Activated T-helper 2 cell treated with anti-CD3 and anti-CD28 coated beads, Interferon-gamma antibody, Interleukin-2, Interleukin-4, amounts not matched to agents 10 μg/mL and 5 μg/mL and 100 μg/mL, durations not matched to agents 14 hours and 24 hours and 36 hours (primary cell): Measurements from ENCODE around the gene MAP2K5. TPM values are rescaled to one million over a fixed set of nuclear protein-coding genes. Genes with fewer than 3 reads are reported as not detected.
A peak's percentile ranks its signal among the peaks of the same experiment; 100 is the strongest.

ENCODE experiments used
- DNase-seq: peaks from one replicate; pipeline ENCODE4 v3.0.0; 2021; ENCODE audit warnings: low spot score
- H3K27ac Mint-ChIP-seq: one replicate; pipeline ENCODE4 v1.8.0; 2021; ENCODE audit warnings: mixed read lengths
- H3K27me3 Mint-ChIP-seq: one replicate; pipeline ENCODE4 v1.8.0; 2021; ENCODE audit warnings: low read depth, mixed read lengths
- H3K36me3 Mint-ChIP-seq: one replicate; pipeline ENCODE4 v1.8.0; 2021; ENCODE audit warnings: low read depth, mixed read lengths
- H3K4me1 Mint-ChIP-seq: one replicate; pipeline ENCODE4 v1.8.0; 2021; ENCODE audit warnings: low read depth, mixed read lengths
- H3K4me3 Mint-ChIP-seq: one replicate; pipeline ENCODE4 v1.8.0; 2021; ENCODE audit warnings: low read depth, mild to moderate bottlenecking, moderate library complexity, mixed read lengths
- H3K9me3 Mint-ChIP-seq: one replicate; pipeline ENCODE4 v1.8.0; 2021; ENCODE audit warnings: mixed read lengths
- intact Hi-C: fragments of 100-400 bp; cut with micrococcal nuclease; formaldehyde crosslinking; loops from one replicate; pipeline ENCODE4 v1.15.1; 2023
- total RNA-seq: library from RNA; stranded (reverse); gene quantifications from 2 replicates; pipeline ENCODE4 v1.2.3, GENCODE V29; 2022

The MAP2K5 gene
- total RNA-seq, 1 donor from 2014 or later = 25.9 TPM

DNA sequence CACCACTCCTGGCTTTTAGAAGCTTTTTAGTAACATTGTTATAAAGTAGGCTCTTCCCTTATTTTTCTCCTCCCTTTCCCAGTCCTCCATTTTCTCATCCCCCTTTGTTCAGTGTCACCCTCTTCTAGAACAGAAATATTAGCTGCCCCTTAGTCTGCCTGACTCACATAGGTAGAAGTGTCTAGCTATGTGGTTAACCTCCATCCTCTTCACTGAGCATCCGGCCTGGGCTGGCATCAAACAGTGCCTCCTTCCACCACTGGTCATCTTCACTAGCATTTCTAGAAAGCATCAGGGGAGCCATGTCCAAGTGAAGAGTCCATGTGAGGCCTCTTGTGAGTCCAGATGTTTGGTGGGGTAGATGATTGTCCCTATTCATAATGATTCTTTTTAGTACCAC lies 212.8 kb downstream of the MAP2K5 start:
- intact Hi-C loops = no loop called here
- H3K4me1 Mint-ChIP-seq = peaks cover 41% of the 10 kb centered on the region
- no peak overlapping the region for H3K4me3 Mint-ChIP-seq
- H3K27ac Mint-ChIP-seq = no peak overlapping the region
- no peaks in the 10 kb centered on the region for H3K27me3 Mint-ChIP-seq
- peaks cover 3% of the 10 kb centered on the region for H3K9me3 Mint-ChIP-seq
- no peak for DNase-seq
- H3K36me3 Mint-ChIP-seq = peaks cover 7% of the 10 kb centered on the region

DNA sequence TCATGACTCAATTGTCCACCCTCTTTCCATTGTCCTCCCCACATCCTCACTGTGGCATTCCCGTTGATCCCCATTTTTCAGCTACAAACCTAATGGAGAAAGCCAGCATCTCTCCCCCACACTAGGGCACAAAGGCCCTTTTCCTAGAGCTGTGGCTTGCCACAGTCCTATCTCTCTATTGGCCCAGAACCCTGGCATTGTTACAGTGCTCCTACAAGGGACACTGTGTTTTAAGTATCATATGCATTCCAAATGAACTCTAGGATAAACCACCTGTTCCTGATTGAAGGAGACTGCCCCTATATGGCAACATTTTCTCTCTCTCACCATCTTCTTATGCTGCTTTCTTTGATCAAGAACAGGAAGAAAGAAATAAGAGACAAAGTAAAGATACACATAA lies 213.4 kb downstream of the MAP2K5 start:
- peaks cover 3% of the 10 kb centered on the region for H3K9me3 Mint-ChIP-seq
- no peaks in the 10 kb centered on the region for H3K27me3 Mint-ChIP-seq
- peaks cover 42% of the 10 kb centered on the region for H3K4me1 Mint-ChIP-seq
- intact Hi-C loops = no loop called here
- H3K4me3 Mint-ChIP-seq = no peak overlapping the region
- no peak overlapping the region for H3K27ac Mint-ChIP-seq
- no peak for DNase-seq
- peaks cover 7% of the 10 kb centered on the region for H3K36me3 Mint-ChIP-seq

DNA sequence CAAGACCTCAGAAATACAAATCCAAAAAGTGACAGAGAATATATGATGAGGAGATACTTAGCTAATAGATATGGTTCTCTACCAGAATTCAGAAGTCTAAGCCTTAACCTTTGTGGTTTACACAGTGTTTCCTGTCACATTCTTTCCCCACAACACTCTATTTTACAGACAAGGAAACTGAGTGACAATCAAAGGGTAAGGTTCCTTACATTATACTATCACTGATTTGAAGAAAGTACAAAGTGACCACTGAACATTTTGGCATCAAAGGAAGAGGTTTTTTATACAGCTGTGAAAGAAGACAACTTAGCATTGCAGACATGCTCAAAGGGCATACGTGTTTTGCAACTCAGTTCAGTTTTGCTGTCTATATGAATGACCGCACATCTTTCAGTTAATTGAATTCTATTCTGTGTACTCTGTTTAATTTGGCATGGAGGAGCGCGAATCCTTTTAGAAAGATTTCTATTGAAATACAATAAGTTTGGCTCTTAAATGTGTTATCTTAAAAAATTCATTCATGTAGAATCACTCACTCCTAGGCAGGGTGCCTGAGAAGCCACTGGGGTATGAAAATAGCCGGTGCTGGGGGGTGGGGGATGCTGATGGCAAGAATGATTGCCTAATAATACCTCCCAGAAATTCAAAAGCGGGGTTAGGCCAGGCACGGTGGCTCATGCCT lies 216.3 kb downstream of the MAP2K5 start:
- Mint-ChIP-seq H3K27ac (peak overlapping the region; percentile 64), H3K4me3 (no peak overlapping the region)

DNA sequence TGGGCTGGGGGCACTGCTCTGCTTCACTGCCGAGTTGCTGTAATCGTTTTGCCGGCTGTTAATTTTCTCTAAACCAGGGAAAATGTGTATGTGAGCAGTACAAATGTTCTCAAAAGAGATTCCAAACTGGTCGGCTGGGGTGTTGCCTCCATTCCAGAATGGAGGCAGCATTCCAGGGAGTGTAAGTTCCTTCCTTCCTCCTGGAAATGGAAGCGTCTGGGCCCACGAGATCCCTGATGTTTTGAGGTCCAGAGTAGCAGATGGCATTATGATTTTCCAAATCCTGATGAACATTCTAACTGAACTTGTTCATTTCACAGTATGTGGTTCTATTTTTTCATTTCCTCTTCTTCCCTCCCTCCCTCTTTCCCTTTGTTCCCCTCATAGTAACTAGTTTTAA lies 218.4 kb downstream of the MAP2K5 start:
- no peak overlapping the region for H3K27ac Mint-ChIP-seq
- intact Hi-C loops = no loop called here
- H3K4me1 Mint-ChIP-seq = peaks cover 62% of the 10 kb centered on the region
- H3K9me3 Mint-ChIP-seq = no peaks in the 10 kb centered on the region
- DNase-seq = no peak
- peaks cover 8% of the 10 kb centered on the region for H3K36me3 Mint-ChIP-seq
- no peak overlapping the region for H3K4me3 Mint-ChIP-seq
- H3K27me3 Mint-ChIP-seq = peaks cover 3% of the 10 kb centered on the region

More for the DNA sequence above, 216.3 kb downstream of the MAP2K5 start:
- intact Hi-C loops = loop anchor here (2.0 kb wide), 1 partner anchor 220 kb away; no protein-coding TSS in a partner anchor
- DNase-seq = no peak
- peaks cover 68% of the 10 kb centered on the region for H3K4me1 Mint-ChIP-seq
- H3K27me3 Mint-ChIP-seq = peaks cover 3% of the 10 kb centered on the region
- H3K9me3 Mint-ChIP-seq = peaks cover 3% of the 10 kb centered on the region
- H3K36me3 Mint-ChIP-seq = peaks cover 7% of the 10 kb centered on the region

DNA sequence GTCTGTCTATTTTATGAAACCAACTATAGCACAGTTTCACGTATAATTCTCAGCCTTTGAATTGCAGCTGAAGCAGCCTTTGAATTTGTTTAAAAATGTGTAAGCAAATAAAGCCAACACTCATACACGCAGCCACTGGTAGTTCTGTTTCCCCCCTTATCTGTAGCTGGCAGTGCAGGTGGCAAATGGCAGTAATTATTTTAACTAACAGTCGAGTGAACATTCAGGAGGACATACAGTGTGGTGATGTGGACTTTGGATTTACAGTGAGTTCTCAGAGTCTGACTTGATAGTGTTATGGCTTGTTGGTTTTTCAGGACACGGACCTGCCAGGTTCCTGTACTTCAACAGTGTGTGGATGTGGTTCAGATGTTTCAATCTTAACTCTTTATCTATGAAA lies 218.8 kb downstream of the MAP2K5 start:
- Mint-ChIP-seq H3K36me3 (peaks cover 6% of the 10 kb centered on the region), H3K27me3 (peaks cover 3% of the 10 kb centered on the region), H3K4me3 (no peak overlapping the region), H3K4me1 (peaks cover 60% of the 10 kb centered on the region), H3K27ac (peak overlapping the region; percentile 18), H3K9me3 (no peaks in the 10 kb centered on the region)
- no peak for DNase-seq
- intact Hi-C loops = no loop called here

DNA sequence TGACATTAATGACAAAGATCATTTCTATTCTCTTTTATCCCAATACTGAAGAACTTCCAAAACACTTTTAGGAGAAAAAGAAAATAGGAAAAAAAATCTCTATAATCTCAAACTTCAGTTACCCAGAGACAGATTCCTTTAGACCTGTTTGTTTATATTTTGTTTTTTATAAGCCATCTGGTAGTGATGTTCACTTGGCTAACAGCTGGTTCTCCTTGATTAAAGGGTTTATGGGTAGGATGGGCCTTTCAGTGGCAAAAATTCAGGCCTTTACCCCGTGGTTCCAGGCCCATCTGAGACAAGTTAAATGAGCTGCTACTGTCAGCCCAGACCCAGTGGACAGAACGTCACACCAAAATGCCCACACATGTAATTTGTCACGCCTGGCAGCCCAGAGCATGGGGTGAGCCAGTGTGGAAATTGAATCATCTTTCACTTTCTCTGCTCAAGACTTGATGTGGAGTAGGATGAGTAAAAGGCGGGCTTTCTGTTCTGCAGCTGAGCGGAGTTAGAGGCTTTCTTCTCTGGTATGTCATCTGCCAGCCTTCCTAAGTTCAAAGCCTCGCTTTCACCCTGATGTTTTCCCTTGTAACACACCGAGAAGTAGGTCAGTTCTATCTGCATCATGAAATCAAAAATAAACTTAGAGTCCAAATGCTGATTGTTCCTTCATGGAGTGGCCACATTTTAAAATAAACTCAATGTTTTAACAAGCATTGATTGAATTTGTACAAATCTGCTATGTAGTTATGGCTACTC lies 220.3 kb downstream of the MAP2K5 start:
- H3K36me3 Mint-ChIP-seq = peaks cover 6% of the 10 kb centered on the region
- peak overlapping the region; percentile 29 for H3K27ac Mint-ChIP-seq
- no peak overlapping the region for H3K4me3 Mint-ChIP-seq
- DNase-seq = peak; percentile 39
- H3K9me3 Mint-ChIP-seq = no peaks in the 10 kb centered on the region
- peaks cover 56% of the 10 kb centered on the region for H3K4me1 Mint-ChIP-seq
- peaks cover 3% of the 10 kb centered on the region for H3K27me3 Mint-ChIP-seq
- intact Hi-C loops = loop anchor here (2.0 kb wide), 1 partner anchor 18 kb away; no protein-coding TSS in a partner anchor

DNA sequence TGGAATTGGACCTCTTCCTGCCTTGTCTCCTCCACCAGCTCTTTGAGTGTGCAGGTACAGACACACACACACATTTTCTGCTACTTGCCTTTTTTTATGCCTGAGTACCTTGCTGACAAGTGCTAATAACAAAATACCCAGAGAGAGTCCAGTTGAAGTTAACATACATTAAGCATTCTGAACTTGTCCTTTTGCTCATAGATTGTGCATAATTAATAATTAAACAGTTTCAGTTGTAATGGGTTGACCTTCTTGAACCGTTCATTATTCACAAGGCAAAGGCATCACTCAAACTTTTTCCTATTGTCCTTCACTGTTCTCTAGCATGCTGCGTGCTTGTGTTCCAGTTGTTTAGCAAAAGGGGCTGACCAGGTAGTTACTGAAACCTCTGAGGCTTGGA lies 223.2 kb downstream of the MAP2K5 start:
- Mint-ChIP-seq H3K4me1 (peaks cover 39% of the 10 kb centered on the region), H3K9me3 (no peaks in the 10 kb centered on the region), H3K4me3 (no peak overlapping the region), H3K27ac (no peak overlapping the region), H3K27me3 (peaks cover 5% of the 10 kb centered on the region), H3K36me3 (peaks cover 6% of the 10 kb centered on the region)
- DNase-seq = no peak
- intact Hi-C loops = no loop called here

DNA sequence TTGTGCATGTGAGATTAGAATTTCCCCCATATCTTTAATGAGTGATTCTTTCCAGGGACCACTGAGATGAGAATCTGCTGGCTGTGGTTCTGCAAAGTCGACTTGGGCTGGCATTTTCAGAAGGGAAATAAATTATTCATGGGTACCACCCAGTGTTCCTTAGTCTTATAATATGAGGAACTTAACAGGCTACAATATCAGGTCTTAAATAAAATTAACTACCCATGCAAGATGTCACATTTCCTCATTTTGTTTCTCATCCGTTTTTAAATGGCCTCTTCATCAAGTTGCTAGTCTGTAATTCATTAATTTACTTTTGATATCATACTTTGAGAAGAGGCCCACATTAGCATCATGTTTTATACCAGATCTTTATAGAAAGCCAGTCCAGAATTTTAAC lies 224.5 kb downstream of the MAP2K5 start:
- H3K4me3 Mint-ChIP-seq = no peak overlapping the region
- no peaks in the 10 kb centered on the region for H3K9me3 Mint-ChIP-seq
- H3K4me1 Mint-ChIP-seq = peaks cover 28% of the 10 kb centered on the region
- H3K36me3 Mint-ChIP-seq = peaks cover 6% of the 10 kb centered on the region
- intact Hi-C loops = no loop called here
- no peak overlapping the region for H3K27ac Mint-ChIP-seq
- peaks cover 1% of the 10 kb centered on the region for H3K27me3 Mint-ChIP-seq
- no peak for DNase-seq

DNA sequence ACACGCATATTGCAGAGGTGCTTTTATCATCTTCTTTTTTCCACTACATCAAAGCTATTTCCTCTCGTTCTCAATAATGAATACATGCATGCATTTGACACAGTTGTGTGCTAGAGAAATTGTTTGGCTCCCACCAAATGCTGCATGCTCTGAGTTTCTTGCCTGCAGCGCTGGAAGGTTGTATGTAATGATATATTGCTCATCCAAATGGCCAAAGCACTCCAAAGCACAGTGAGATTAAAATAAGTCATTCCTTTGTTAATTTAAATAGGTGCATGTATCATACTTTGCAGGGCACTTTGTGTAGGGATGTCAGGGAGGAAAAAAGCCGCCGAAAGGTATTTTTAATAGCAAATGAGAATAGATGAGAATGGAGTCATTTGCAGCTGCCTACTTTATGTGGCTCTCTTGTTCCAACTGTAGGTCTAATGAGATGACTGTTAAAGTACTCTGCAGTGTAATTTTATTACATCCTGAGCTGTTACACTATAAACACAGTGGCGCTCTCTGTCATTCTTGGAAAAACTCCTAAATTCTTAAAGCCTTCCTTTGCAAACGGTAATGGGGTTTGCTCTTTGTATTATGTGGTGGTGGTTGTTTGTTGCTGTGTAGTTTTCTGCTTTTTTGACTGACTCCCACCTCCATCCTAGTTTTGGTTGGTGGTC lies 225.9 kb downstream of the MAP2K5 start:
- peaks cover 1% of the 10 kb centered on the region for H3K27me3 Mint-ChIP-seq

DNA sequence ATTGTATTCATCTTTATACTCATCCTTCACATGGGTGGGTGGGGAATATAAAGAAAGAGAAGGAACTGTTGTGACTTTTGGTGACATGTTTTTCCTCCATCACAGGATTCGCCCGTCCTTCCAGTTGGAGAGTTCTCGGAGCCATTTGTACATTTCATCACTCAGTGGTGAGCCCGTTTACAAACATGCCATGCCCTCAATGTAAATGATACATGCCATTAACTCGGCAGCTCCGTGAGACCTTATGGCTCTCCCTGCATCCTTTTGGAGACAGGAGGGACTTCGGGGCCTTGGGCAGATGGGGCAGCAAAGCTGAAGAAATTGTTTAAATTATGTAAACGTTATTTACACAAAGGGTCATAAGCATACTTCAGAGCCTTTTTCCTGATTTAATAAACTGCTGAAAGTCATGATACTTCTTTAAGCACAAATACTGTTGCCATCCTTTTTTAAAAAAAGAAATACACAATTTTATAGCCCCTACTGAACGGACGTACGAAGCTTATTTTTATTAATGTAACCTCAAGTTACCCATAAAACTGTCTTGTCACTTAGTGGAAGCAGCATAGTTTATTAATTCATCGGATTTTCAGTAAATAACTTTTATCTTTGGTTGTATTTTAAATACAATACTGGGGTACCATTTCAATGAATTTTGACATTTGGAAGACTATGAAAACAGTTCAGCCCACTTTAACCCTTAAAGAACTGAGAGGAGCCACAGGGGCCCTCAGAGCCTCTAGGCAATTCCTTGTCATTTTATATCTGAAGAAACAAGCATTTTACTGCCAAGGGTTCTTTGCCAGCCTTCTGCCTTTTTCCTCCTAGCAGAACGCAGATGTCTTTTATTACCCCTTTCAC lies 227.2 kb downstream of the MAP2K5 start:
- intact Hi-C loops = no loop called here
- Mint-ChIP-seq H3K9me3 (no peaks in the 10 kb centered on the region), H3K4me1 (peaks cover 8% of the 10 kb centered on the region), H3K27ac (no peak overlapping the region), H3K36me3 (peaks cover 1% of the 10 kb centered on the region), H3K4me3 (no peak overlapping the region), H3K27me3 (peaks cover 1% of the 10 kb centered on the region)
- no peak for DNase-seq

More for the DNA sequence above, 225.9 kb downstream of the MAP2K5 start:
- intact Hi-C loops = no loop called here
- Mint-ChIP-seq H3K27ac (no peak overlapping the region), H3K9me3 (no peaks in the 10 kb centered on the region), H3K36me3 (peaks cover 6% of the 10 kb centered on the region), H3K4me3 (no peak overlapping the region), H3K4me1 (peaks cover 15% of the 10 kb centered on the region)
- DNase-seq = no peak

DNA sequence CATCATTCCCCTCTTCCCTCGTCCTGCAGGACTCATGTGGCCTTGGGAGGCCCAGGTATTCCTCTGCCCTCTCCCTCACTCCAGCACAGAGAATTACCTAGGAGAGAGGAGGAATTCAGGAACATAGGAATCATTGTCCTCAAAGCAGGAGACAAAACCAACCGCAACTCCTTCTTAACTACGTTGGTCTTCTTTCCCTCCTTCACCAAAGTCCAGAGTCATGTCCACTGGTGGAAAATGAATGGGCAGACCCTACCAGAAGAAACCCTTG lies 227.8 kb downstream of the MAP2K5 start:
- H3K9me3 Mint-ChIP-seq = no peaks in the 10 kb centered on the region
- H3K36me3 Mint-ChIP-seq = no peaks in the 10 kb centered on the region
- intact Hi-C loops = no loop called here
- peaks cover 8% of the 10 kb centered on the region for H3K4me1 Mint-ChIP-seq
- H3K27me3 Mint-ChIP-seq = peaks cover 1% of the 10 kb centered on the region
- H3K4me3 Mint-ChIP-seq = no peak overlapping the region
- H3K27ac Mint-ChIP-seq = no peak overlapping the region
- DNase-seq = no peak

DNA sequence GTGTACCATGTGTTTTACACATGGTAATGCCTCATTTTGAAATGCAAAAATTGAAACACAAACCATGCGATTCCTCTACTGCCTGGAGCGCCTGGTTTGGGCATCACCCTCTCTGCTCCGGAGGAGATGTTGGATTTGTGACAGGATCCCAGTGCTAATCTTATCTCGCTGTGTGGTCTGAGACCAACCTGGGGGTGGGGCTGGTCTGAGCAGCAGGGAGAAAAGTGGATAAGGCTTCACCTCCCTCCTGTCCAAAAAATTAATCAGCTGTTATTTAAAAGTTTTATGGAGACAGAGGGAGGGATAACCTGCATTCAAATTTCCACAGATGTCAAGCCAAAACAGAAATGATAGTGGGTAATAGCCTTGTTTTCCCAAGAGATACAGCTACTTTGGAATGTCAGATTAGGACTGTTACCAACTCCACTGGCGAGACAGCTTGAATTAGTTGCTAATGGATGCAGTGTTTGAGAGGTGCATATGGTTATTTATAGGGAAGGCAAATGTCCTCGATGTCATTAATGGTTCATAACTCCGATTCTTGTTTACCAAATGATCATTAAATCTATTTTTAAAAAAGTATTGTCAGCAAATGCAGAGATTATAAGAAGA lies 228.8 kb downstream of the MAP2K5 start:
- peaks cover 1% of the 10 kb centered on the region for H3K27me3 Mint-ChIP-seq
- no peaks in the 10 kb centered on the region for H3K36me3 Mint-ChIP-seq
- no peaks in the 10 kb centered on the region for H3K9me3 Mint-ChIP-seq
- H3K4me1 Mint-ChIP-seq = peaks cover 8% of the 10 kb centered on the region
- intact Hi-C loops = no loop called here
- no peak for DNase-seq
- H3K4me3 Mint-ChIP-seq = no peak overlapping the region
- no peak overlapping the region for H3K27ac Mint-ChIP-seq
